GM23338 (cell line): ENCODE results near the gene CFAP77. TPM values are rescaled to one million over a fixed set of nuclear protein-coding genes. Genes with fewer than 3 reads are reported as not detected.

Experiments used
- ATAC-seq: fragments of 200-7000 bp; cut with Tn5 transposase; 3 replicates; pipeline ENCODE4 v1.9.1; 2020
- DNase-seq: peaks from one replicate; pipeline ENCODE4 v3.0.0-alpha.2; 2015; ENCODE audit warnings: low spot score
- H2AFZ ChIP-seq: fragments of 200-600 bp; sonication (generic); 2 replicates; pipeline ENCODE4 v1.8.0; 2016; ENCODE audit warnings: antibody characterized with exemption, mild to moderate bottlenecking, moderate library complexity
- H3F3A ChIP-seq: fragments of 200-600 bp; sonication (generic); replicated peaks from 2 replicates; pipeline ENCODE4 v1.8.0; 2017; ENCODE audit warnings: antibody characterized with exemption, mixed run types, low read depth
- H3K27ac ChIP-seq: fragments of 200-600 bp; sonication (generic); 2 replicates; pipeline ENCODE4 v1.6.1; 2016; ENCODE audit warnings: low read depth
- H3K27me3 ChIP-seq: fragments of 200-600 bp; sonication (generic); 2 replicates; pipeline ENCODE4 v1.8.0; 2016; ENCODE audit warnings: mild to moderate bottlenecking, mixed run types, moderate library complexity; ENCODE audit not compliant: insufficient read depth
- H3K36me3 ChIP-seq: fragments of 200-600 bp; sonication (generic); 2 replicates; pipeline ENCODE4 v1.8.0; 2016; ENCODE audit warnings: mild to moderate bottlenecking; ENCODE audit not compliant: insufficient read depth
- H3K4me1 ChIP-seq: fragments of 200-600 bp; sonication (generic); 2 replicates; pipeline ENCODE4 v1.8.0; 2016; ENCODE audit warnings: mild to moderate bottlenecking, moderate library complexity; ENCODE audit not compliant: insufficient read depth
- H3K4me2 ChIP-seq: fragments of 200-600 bp; sonication (generic); 2 replicates; pipeline ENCODE4 v1.7.1; 2017; ENCODE audit warnings: mixed run types
- H3K4me3 ChIP-seq: fragments of 200-600 bp; sonication (generic); 2 replicates; pipeline ENCODE4 v1.6.1; 2016; ENCODE audit warnings: mixed run types
- H3K79me2 ChIP-seq: fragments of 200-600 bp; sonication (generic); replicated peaks from 2 replicates; pipeline ENCODE4 v1.8.0; 2017; ENCODE audit warnings: mild to moderate bottlenecking; ENCODE audit not compliant: insufficient read depth
- H3K9me2 ChIP-seq: fragments of 200-600 bp; sonication (generic); 2 replicates; pipeline ENCODE4 v1.8.0; 2017; ENCODE audit not compliant: insufficient read depth
- H4K20me1 ChIP-seq: fragments of 200-600 bp; sonication (generic); replicated peaks from 2 replicates; pipeline ENCODE4 v1.8.0; 2017; ENCODE audit warnings: mild to moderate bottlenecking; ENCODE audit not compliant: insufficient read depth
- H3K27ac Mint-ChIP-seq: 2 replicates; pipeline ENCODE4 v1.8.0; 2020; ENCODE audit warnings: inconsistent platforms, mild to moderate bottlenecking, moderate library complexity, mixed read lengths
- H3K27me3 Mint-ChIP-seq: 3 replicates; pipeline ENCODE4 v1.8.0; 2022; ENCODE audit warnings: low read depth, mild to moderate bottlenecking, moderate library complexity, mixed read lengths, inconsistent platforms; ENCODE audit not compliant: insufficient read depth, poor library complexity
- H3K36me3 Mint-ChIP-seq: 3 replicates; pipeline ENCODE4 v1.8.0; 2021; ENCODE audit warnings: low read depth, mild to moderate bottlenecking, inconsistent platforms, moderate library complexity, mixed read lengths
- H3K4me1 Mint-ChIP-seq: 3 replicates; pipeline ENCODE4 v1.8.0; 2020; ENCODE audit warnings: mild to moderate bottlenecking, inconsistent platforms, mixed read lengths
- H3K4me3 Mint-ChIP-seq: 3 replicates; pipeline ENCODE4 v1.8.0; 2021; ENCODE audit warnings: moderate library complexity, mild to moderate bottlenecking, inconsistent platforms, mixed read lengths
- H3K9me3 Mint-ChIP-seq: 3 replicates; pipeline ENCODE4 v1.8.0; 2020; ENCODE audit warnings: moderate library complexity, mild to moderate bottlenecking, inconsistent platforms, mixed read lengths
- CREB1 ChIP-seq: fragments of 250-450 bp; sonication (Bioruptor Pico); IDR thresholded peaks from 2 replicates; pipeline ENCODE4 v1.5.0; 2020; ENCODE audit warnings: low read depth, mild to moderate bottlenecking, moderate library complexity
- EZH2 ChIP-seq: fragments of 200-600 bp; sonication (generic); IDR thresholded peaks from one replicate; pipeline ENCODE4 v1.8.0; 2017; ENCODE audit warnings: antibody characterized with exemption, mild to moderate bottlenecking, low read depth; ENCODE audit not compliant: unreplicated experiment
- EZH2phosphoT487 ChIP-seq: fragments of 200-600 bp; sonication (generic); IDR thresholded peaks from one replicate; pipeline ENCODE4 v1.8.1; 2018; ENCODE audit warnings: antibody characterized with exemption; ENCODE audit not compliant: unreplicated experiment
- NANOG ChIP-seq: IDR thresholded peaks from 2 replicates; pipeline ENCODE4 v1.6.1; 2016; ENCODE audit warnings: antibody characterized with exemption, borderline replicate concordance
- POLR2AphosphoS5 ChIP-seq: IDR thresholded peaks from 2 replicates; pipeline ENCODE4 v1.6.1; 2016; ENCODE audit warnings: antibody characterized with exemption, low read depth
- STAT1 ChIP-seq: IDR thresholded peaks from one replicate; pipeline ENCODE4 v1.6.1; 2016; ENCODE audit warnings: antibody characterized with exemption; ENCODE audit not compliant: unreplicated experiment
- ZNF114 ChIP-seq: fragments of 250-450 bp; sonication (Bioruptor Pico); IDR thresholded peaks from 2 replicates; pipeline ENCODE4 v1.5.0; 2020; ENCODE audit warnings: mild to moderate bottlenecking, moderate library complexity
- ZNF331 ChIP-seq: fragments of 250-450 bp; sonication (Bioruptor Pico); IDR thresholded peaks from 2 replicates; pipeline ENCODE4 v1.5.0; 2020; ENCODE audit warnings: low read depth, mild to moderate bottlenecking, moderate library complexity
- polyA plus RNA-seq: library from polyadenylated mRNA; unstranded; fragments of >200 nt; fragmentation: Nextera tagmentation; extraction: Ambion mirVana; gene quantifications from 2 replicates; pipeline ENCODE4 v1.2.1, GENCODE V29; 2016
- total RNA-seq: library from RNA; depleted of rRNA; stranded (reverse); fragments of >200 nt; shearing (Covaris generic); gene quantifications from 2 replicates; pipeline ENCODE4 v1.2.3, GENCODE V29; 2014
- TF ChIP-seq, protein P1 (sequence below): IDR thresholded peaks from one replicate; pipeline ENCODE4 v1.6.1; 2018; ENCODE audit warnings: antibody characterized with exemption; ENCODE audit not compliant: unreplicated experiment
- TF ChIP-seq, protein P2 (sequence below), 2 experiments: fragments of 200-600 bp in 1 of 2; sonication (generic) in 1 of 2; conservative IDR thresholded peaks; 2 replicates each; pipeline versions ENCODE4 v1.5.1 to v1.6.1; 2016 to 2017; ENCODE audit warnings: antibody characterized with exemption in 2 of 2, low read depth in 2 of 2, mild to moderate bottlenecking in 2 of 2, moderate library complexity in 1 of 2

The CFAP77 gene
- total and polyA plus RNA-seq, 2 experiments from 2014 or later: 0.97 to 1.3 TPM

DNA sequence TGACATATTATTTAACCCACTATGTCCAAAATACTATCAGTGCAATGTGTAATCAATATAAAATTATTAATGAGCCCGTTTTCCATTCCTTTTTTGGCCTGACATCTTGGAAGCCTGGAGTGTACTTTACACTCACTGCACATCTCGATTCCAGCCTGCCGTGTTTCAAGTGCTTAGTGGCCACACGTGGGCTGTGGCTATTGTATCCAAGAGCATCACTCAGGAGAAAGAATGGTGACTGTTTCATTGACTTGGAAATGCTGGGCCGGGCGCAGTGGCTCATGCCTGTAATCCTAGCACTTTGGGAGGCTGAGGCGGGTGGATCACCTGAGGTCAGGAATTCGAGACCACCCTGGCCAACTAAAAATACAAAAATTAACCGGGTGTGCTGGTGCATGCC, 54.5 kb downstream of the CFAP77 start:
- H3K79me2 ChIP-seq: no peaks in the 10 kb centered on the region
- no peaks in the 10 kb centered on the region for H3K4me1 ChIP-seq
- TF ChIP-seq STAT1: no peak
- no peak for TF ChIP-seq POLR2AphosphoS5
- TF ChIP-seq, protein P1, sequence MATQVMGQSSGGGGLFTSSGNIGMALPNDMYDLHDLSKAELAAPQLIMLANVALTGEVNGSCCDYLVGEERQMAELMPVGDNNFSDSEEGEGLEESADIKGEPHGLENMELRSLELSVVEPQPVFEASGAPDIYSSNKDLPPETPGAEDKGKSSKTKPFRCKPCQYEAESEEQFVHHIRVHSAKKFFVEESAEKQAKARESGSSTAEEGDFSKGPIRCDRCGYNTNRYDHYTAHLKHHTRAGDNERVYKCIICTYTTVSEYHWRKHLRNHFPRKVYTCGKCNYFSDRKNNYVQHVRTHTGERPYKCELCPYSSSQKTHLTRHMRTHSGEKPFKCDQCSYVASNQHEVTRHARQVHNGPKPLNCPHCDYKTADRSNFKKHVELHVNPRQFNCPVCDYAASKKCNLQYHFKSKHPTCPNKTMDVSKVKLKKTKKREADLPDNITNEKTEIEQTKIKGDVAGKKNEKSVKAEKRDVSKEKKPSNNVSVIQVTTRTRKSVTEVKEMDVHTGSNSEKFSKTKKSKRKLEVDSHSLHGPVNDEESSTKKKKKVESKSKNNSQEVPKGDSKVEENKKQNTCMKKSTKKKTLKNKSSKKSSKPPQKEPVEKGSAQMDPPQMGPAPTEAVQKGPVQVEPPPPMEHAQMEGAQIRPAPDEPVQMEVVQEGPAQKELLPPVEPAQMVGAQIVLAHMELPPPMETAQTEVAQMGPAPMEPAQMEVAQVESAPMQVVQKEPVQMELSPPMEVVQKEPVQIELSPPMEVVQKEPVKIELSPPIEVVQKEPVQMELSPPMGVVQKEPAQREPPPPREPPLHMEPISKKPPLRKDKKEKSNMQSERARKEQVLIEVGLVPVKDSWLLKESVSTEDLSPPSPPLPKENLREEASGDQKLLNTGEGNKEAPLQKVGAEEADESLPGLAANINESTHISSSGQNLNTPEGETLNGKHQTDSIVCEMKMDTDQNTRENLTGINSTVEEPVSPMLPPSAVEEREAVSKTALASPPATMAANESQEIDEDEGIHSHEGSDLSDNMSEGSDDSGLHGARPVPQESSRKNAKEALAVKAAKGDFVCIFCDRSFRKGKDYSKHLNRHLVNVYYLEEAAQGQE: no peak
- TF ChIP-seq ZNF114 (CRISPR knock-in tag): no peak
- TF ChIP-seq EZH2: no peak
- TF ChIP-seq, protein P2, sequence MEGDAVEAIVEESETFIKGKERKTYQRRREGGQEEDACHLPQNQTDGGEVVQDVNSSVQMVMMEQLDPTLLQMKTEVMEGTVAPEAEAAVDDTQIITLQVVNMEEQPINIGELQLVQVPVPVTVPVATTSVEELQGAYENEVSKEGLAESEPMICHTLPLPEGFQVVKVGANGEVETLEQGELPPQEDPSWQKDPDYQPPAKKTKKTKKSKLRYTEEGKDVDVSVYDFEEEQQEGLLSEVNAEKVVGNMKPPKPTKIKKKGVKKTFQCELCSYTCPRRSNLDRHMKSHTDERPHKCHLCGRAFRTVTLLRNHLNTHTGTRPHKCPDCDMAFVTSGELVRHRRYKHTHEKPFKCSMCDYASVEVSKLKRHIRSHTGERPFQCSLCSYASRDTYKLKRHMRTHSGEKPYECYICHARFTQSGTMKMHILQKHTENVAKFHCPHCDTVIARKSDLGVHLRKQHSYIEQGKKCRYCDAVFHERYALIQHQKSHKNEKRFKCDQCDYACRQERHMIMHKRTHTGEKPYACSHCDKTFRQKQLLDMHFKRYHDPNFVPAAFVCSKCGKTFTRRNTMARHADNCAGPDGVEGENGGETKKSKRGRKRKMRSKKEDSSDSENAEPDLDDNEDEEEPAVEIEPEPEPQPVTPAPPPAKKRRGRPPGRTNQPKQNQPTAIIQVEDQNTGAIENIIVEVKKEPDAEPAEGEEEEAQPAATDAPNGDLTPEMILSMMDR (conservative IDR thresholded peaks at IDR 0.05; ENCODE audit: low read depth in 2 of 2): no peak
- no peak for TF ChIP-seq NANOG
- TF ChIP-seq EZH2phosphoT487: no peak
- TF ChIP-seq ZNF331 (CRISPR knock-in tag): no peak
- TF ChIP-seq CREB1 (CRISPR knock-in tag): no peak
- H3K4me3 ChIP-seq: no peak overlapping the region
- Mint-ChIP-seq H3K36me3 (no peaks in the 10 kb centered on the region), H3K4me3 (no peak overlapping the region), H3K27ac (no peak overlapping the region), H3K9me3 (no peaks in the 10 kb centered on the region; the same call in 2 of the 3 replicates), H3K4me1 (no peaks in the 10 kb centered on the region; the same call in 2 of the 3 replicates), H3K27me3 (peaks cover 1% of the 10 kb centered on the region)
- no peak for DNase-seq
- no peaks in the 10 kb centered on the region for H3K27me3 ChIP-seq
- H3F3A ChIP-seq: no peaks in the 10 kb centered on the region
- no peak overlapping the region for H3K4me2 ChIP-seq
- no peak overlapping the region for H3K27ac ChIP-seq
- H2AFZ ChIP-seq: no peak overlapping the region
- no peaks in the 10 kb centered on the region for H3K36me3 ChIP-seq
- H3K9me2 ChIP-seq: no peaks in the 10 kb centered on the region
- no peak for ATAC-seq
- H4K20me1 ChIP-seq: no peaks in the 10 kb centered on the region

DNA sequence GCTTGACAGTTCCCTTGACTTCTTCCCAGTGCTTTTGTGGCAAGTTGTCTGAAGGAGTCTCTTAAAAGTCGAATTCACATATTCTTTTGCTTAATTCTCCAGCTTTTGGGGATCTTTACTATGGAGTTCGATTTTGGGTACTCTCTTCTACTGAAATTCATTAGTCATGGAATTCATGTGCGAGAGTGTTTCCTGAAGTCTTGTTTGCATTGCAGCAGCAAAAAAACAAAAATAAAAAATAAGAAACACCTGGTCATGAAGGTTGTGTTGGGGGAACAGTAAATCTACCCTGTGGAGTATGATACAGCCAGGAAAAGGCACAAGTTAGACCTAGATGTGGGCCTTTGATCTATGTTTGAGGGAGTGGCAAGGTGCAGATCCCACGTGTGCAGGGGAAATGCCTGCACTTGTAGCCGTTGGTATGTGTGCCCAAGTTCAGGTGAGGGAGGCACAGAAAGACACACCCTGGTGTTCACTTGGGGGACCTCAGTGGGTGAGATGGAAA, 55.2 kb downstream of the CFAP77 start:
- Histone ChIP-seq H2AFZ (no peak overlapping the region), H3K79me2 (no peaks in the 10 kb centered on the region), H3K27me3 (no peaks in the 10 kb centered on the region), H3K36me3 (no peaks in the 10 kb centered on the region), H3K4me3 (no peak overlapping the region), H3K9me2 (no peaks in the 10 kb centered on the region), H3K4me2 (no peak overlapping the region), H3K4me1 (no peaks in the 10 kb centered on the region), H3F3A (no peaks in the 10 kb centered on the region), H3K27ac (no peak overlapping the region), H4K20me1 (no peaks in the 10 kb centered on the region)
- Mint-ChIP-seq H3K36me3 (no peaks in the 10 kb centered on the region), H3K4me1 (no peaks in the 10 kb centered on the region; the same call in 2 of the 3 replicates), H3K4me3 (no peak overlapping the region; the same call in 2 of the 3 replicates), H3K27me3 (peaks cover 1% of the 10 kb centered on the region), H3K27ac (no peak overlapping the region), H3K9me3 (no peaks in the 10 kb centered on the region; the same call in 2 of the 3 replicates)
- no peak for ATAC-seq
- no peak for DNase-seq
- no peak for TF ChIP-seq EZH2
- TF ChIP-seq, protein P2 (conservative IDR thresholded peaks at IDR 0.05; ENCODE audit: low read depth in 2 of 2): no peak
- no peak for TF ChIP-seq NANOG
- no peak for TF ChIP-seq ZNF331 (CRISPR knock-in tag)
- no peak for TF ChIP-seq POLR2AphosphoS5
